ENCODE data around the gene ASB2.

The ASB2 gene

GRCh38 chr14:93976477-93977057, at the start of gene ASB2:
ASB2 (minus strand) TSS chr14:93976570; CDS start chr14:93964539, 12,031 bp downstream.
- DNase-seq (ENCODE audit: low read depth): no peak

GRCh38 chr14:94025720-94026119, 49.4 kb upstream of the ASB2 start:
- no peak for DNase-seq (ENCODE audit: low read depth)

- no peak for DNase-seq (ENCODE audit: low read depth)
Measured at GRCh38 chr14:94024549-94024948, 48.2 kb upstream of the ASB2 start.

- DNase-seq (ENCODE audit: low read depth): no peak
Measured at GRCh38 chr14:94022532-94023411, 46.4 kb upstream of the ASB2 start.

GRCh38 chr14:94021416-94022157, 45.2 kb upstream of the ASB2 start:
- no peak for DNase-seq (ENCODE audit: low read depth)

- no peak for DNase-seq (ENCODE audit: low read depth)
Measured at GRCh38 chr14:94021001-94021400, 44.6 kb upstream of the ASB2 start.

- DNase-seq (ENCODE audit: low read depth): no peak
Measured at GRCh38 chr14:94020267-94020666, 43.9 kb upstream of the ASB2 start.

GRCh38 chr14:94019329-94019728, 43.0 kb upstream of the ASB2 start:
- no peak for DNase-seq (ENCODE audit: low read depth)

- no peak for DNase-seq (ENCODE audit: low read depth)
Measured at GRCh38 chr14:94018308-94018707, 41.9 kb upstream of the ASB2 start.

GRCh38 chr14:94016446-94016976, 40.1 kb upstream of the ASB2 start:
- no peak for DNase-seq (ENCODE audit: low read depth)

GRCh38 chr14:94015223-94015622, 38.9 kb upstream of the ASB2 start:
- no peak for DNase-seq (ENCODE audit: low read depth)

GRCh38 chr14:94014382-94014781, 38.0 kb upstream of the ASB2 start:
- DNase-seq (ENCODE audit: low read depth): no peak

- peak; percentile 29 for DNase-seq (ENCODE audit: low read depth)
Measured at GRCh38 chr14:94011795-94012194, 35.4 kb upstream of the ASB2 start.

GRCh38 chr14:94010625-94011024, 34.3 kb upstream of the ASB2 start:
- DNase-seq (ENCODE audit: low read depth): no peak

- no peak for DNase-seq (ENCODE audit: low read depth)
Measured at GRCh38 chr14:94009767-94010166, 33.4 kb upstream of the ASB2 start.

- DNase-seq (ENCODE audit: low read depth): no peak
Measured at GRCh38 chr14:94008234-94008633, 31.9 kb upstream of the ASB2 start.

- no peak for DNase-seq (ENCODE audit: low read depth)
Measured at GRCh38 chr14:94005324-94006073, 29.1 kb upstream of the ASB2 start.

GRCh38 chr14:94004015-94004414, 27.6 kb upstream of the ASB2 start:
- DNase-seq (ENCODE audit: low read depth): no peak

- DNase-seq (ENCODE audit: low read depth): no peak
Measured at GRCh38 chr14:94003397-94003796, 27.0 kb upstream of the ASB2 start.

GRCh38 chr14:94001501-94002396, 25.4 kb upstream of the ASB2 start:
- no peak for DNase-seq (ENCODE audit: low read depth)

GRCh38 chr14:94001016-94001415, 24.6 kb upstream of the ASB2 start:
- no peak for DNase-seq (ENCODE audit: low read depth)

Measured in GM04503 (cell line).